Subcutaneous abdominal adipose tissue (tissue), 5 donors: Measurements from ENCODE around the gene RAP1GAP2.

Experiments used
- H3K27ac ChIP-seq: one replicate; pipeline ENCODE4 v1.7.0; 2013; ENCODE audit warnings: low read depth, mild to moderate bottlenecking, inconsistent platforms, low read length, moderate library complexity
- H3K27me3 ChIP-seq, 5 donors: one replicate each; pipeline ENCODE4 v1.7.0; 2013; ENCODE audit warnings: low read length in 5 of 5, inconsistent platforms in 1 of 5; ENCODE audit not compliant: control insufficient read depth in 5 of 5, insufficient read depth in 4 of 5
- H3K36me3 ChIP-seq, 5 donors: one replicate each; pipeline ENCODE4 v1.7.0; 2013; ENCODE audit warnings: low read length in 5 of 5; ENCODE audit not compliant: control insufficient read depth in 5 of 5, insufficient read depth in 5 of 5
- H3K4me1 ChIP-seq, 5 donors: one replicate each; pipeline ENCODE4 v1.7.0; 2013; ENCODE audit warnings: low read length in 5 of 5, mild to moderate bottlenecking in 3 of 5, moderate library complexity in 1 of 5; ENCODE audit not compliant: control insufficient read depth in 5 of 5, insufficient read depth in 5 of 5
- H3K4me3 ChIP-seq, 5 donors: one replicate each; pipeline ENCODE4 v1.7.0; 2013; ENCODE audit warnings: low read length in 5 of 5, low read depth in 1 of 5
- H3K9ac ChIP-seq, 5 donors: one replicate each; pipeline ENCODE4 v1.7.0; 2013; ENCODE audit warnings: low read length in 5 of 5, mild to moderate bottlenecking in 4 of 5, moderate library complexity in 3 of 5
- H3K9me3 ChIP-seq, 5 donors: one replicate each; pipeline ENCODE4 v1.7.0; 2013; ENCODE audit warnings: low read length in 5 of 5; ENCODE audit not compliant: control insufficient read depth in 5 of 5
- donor health status: healthy.
- donor health status: healthy.
- donor health status: healthy.
- donor health status: healthy.
- donor health status: healthy.

Gene RAP1GAP2

GRCh38 chr17:2822358-2822757 is 26.1 kb downstream of the RAP1GAP2 start:
- Histone ChIP-seq H3K9ac (no peak overlapping the region), H3K4me1 (no peaks in the 10 kb centered on the region)

GRCh38 chr17:2825253-2825970 is 29.2 kb downstream of the RAP1GAP2 start:
- no peaks in the 10 kb centered on the region for H3K9me3 ChIP-seq
- H3K4me1 ChIP-seq = peaks cover 0 to 4% (median 3%) of the 10 kb centered on the region in 5 donors
- peaks cover 0 to 18% (median 10%) of the 10 kb centered on the region in 5 donors for H3K27me3 ChIP-seq
- H3K9ac ChIP-seq = no peak overlapping the region
- no peak overlapping the region for H3K4me3 ChIP-seq
- no peaks in the 10 kb centered on the region for H3K36me3 ChIP-seq
- no peak overlapping the region for H3K27ac ChIP-seq

More at GRCh38 chr17:2822358-2822757, 26.1 kb downstream of the RAP1GAP2 start:
- Histone ChIP-seq H3K27me3 (peaks cover 0 to 25% (median 7%) of the 10 kb centered on the region in 5 donors), H3K4me3 (no peak overlapping the region), H3K27ac (no peak overlapping the region), H3K9me3 (no peaks in the 10 kb centered on the region), H3K36me3 (no peaks in the 10 kb centered on the region)

- no peak overlapping the region for H3K27ac ChIP-seq
- peaks cover 0 to 4% (median 3%) of the 10 kb centered on the region in 5 donors for H3K4me1 ChIP-seq
- no peaks in the 10 kb centered on the region for H3K36me3 ChIP-seq
- H3K9me3 ChIP-seq = no peaks in the 10 kb centered on the region
- no peak overlapping the region for H3K9ac ChIP-seq
- peaks cover 0 to 9% (median 3%) of the 10 kb centered on the region in 5 donors for H3K27me3 ChIP-seq
- no peak overlapping the region for H3K4me3 ChIP-seq
These were observed 32.3 kb downstream of the RAP1GAP2 start for GRCh38 chr17:2828397-2829038.

- Histone ChIP-seq H3K27ac (no peak overlapping the region), H3K9ac (no peak overlapping the region), H3K9me3 (no peaks in the 10 kb centered on the region), H3K4me3 (no peak overlapping the region), H3K4me1 (peaks cover 0 to 4% (median 3%) of the 10 kb centered on the region in 5 donors), H3K36me3 (no peaks in the 10 kb centered on the region), H3K27me3 (peaks cover 0 to 6% (median 2%) of the 10 kb centered on the region in 5 donors)
These were observed 34.4 kb downstream of the RAP1GAP2 start for GRCh38 chr17:2830678-2831077.

- Histone ChIP-seq H3K9ac (no peak overlapping the region), H3K27ac (no peak overlapping the region), H3K4me1 (no peaks in the 10 kb centered on the region), H3K27me3 (peaks cover 0 to 5% (median 0%) of the 10 kb centered on the region in 5 donors), H3K4me3 (no peak overlapping the region), H3K36me3 (no peaks in the 10 kb centered on the region), H3K9me3 (no peaks in the 10 kb centered on the region)
These were observed 39.5 kb downstream of the RAP1GAP2 start for GRCh38 chr17:2835780-2836179.

- Histone ChIP-seq H3K4me3 (no peak overlapping the region), H3K9ac (no peak overlapping the region), H3K27ac (no peak overlapping the region), H3K36me3 (no peaks in the 10 kb centered on the region), H3K27me3 (peaks cover 0 to 5% (median 2%) of the 10 kb centered on the region in 5 donors), H3K9me3 (no peaks in the 10 kb centered on the region), H3K4me1 (peaks cover 0 to 6% (median 0%) of the 10 kb centered on the region in 5 donors)
These were observed 40.9 kb downstream of the RAP1GAP2 start for GRCh38 chr17:2837147-2837561.

GRCh38 chr17:2841606-2842005 is 45.4 kb downstream of the RAP1GAP2 start:
- Histone ChIP-seq H3K36me3 (no peaks in the 10 kb centered on the region), H3K9ac (no peak overlapping the region), H3K4me3 (no peak overlapping the region), H3K4me1 (peaks cover 0 to 10% (median 0%) of the 10 kb centered on the region in 5 donors), H3K27me3 (peaks cover 0 to 7% (median 5%) of the 10 kb centered on the region in 5 donors), H3K27ac (no peak overlapping the region), H3K9me3 (no peaks in the 10 kb centered on the region)

GRCh38 chr17:2842464-2842863 is 46.2 kb downstream of the RAP1GAP2 start:
- Histone ChIP-seq H3K36me3 (no peaks in the 10 kb centered on the region), H3K4me1 (peaks cover 0 to 10% (median 0%) of the 10 kb centered on the region in 5 donors), H3K27me3 (peaks cover 0 to 7% (median 5%) of the 10 kb centered on the region in 5 donors), H3K4me3 (no peak overlapping the region), H3K9ac (no peak overlapping the region), H3K9me3 (no peaks in the 10 kb centered on the region), H3K27ac (no peak overlapping the region)

GRCh38 chr17:2844416-2844815 is 48.2 kb downstream of the RAP1GAP2 start:
- Histone ChIP-seq H3K27me3 (peaks cover 0 to 8% (median 5%) of the 10 kb centered on the region in 5 donors), H3K27ac (no peak overlapping the region), H3K4me1 (peaks cover 0 to 22% (median 0%) of the 10 kb centered on the region in 5 donors), H3K9ac (no peak overlapping the region), H3K36me3 (no peaks in the 10 kb centered on the region), H3K9me3 (no peaks in the 10 kb centered on the region), H3K4me3 (no peak overlapping the region)
